Epithelial cell of proximal tubule (primary cell): ENCODE results near the gene TMEM196. TPM values are rescaled to one million over a fixed set of nuclear protein-coding genes. Genes with fewer than 3 reads are reported as not detected.

Experiments
- DNase-seq: peaks from one replicate; pipeline ENCODE4 v3.0.0-alpha.2; 2011; ENCODE audit warnings: low read depth
- H3K4me3 ChIP-seq: 2 replicates; pipeline ENCODE4 v1.5.1; 2011; ENCODE audit warnings: low read depth, mild to moderate bottlenecking, low read length
- CTCF ChIP-seq: conservative IDR thresholded peaks from 2 replicates; pipeline ENCODE4 v1.5.1; 2012; ENCODE audit warnings: low read depth, mild to moderate bottlenecking, low read length
- total RNA-seq: library from RNA; depleted of rRNA; stranded (reverse); fragments of >200 nt; gene quantifications from 2 replicates; pipeline ENCODE4 v1.2.3, GENCODE V29; 2015

The TMEM196 gene
- total RNA-seq, 1 donor from 2014 or later: not detected

GRCh38 chr7:19776981-19777380 lies 3.6 kb upstream of the TMEM196 start:
- no peak overlapping the region for H3K4me3 ChIP-seq
- TF ChIP-seq CTCF: no peak
- no peak for DNase-seq

DNA sequence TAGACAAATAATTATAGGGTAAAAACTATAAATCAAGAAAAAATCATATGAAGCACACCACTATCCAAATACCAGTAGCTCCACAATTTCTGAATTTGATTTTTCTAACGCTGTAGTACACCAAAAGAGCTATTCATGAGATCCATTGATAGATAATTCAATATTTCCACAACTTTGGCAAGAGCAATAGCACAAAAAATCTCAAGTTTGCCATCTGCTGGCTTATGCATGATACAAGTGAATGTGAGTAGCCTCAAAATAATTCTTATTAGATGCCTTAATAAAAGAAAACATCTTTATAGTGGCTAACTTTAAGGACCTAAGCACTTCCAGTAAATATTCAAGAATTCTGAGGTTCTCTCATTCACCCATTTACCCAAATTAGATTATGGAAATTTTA lies 2.2 kb upstream of the TMEM196 start:
- H3K4me3 ChIP-seq: no peak overlapping the region
- TF ChIP-seq CTCF: peak; percentile 15
- DNase-seq: no peak

DNA sequence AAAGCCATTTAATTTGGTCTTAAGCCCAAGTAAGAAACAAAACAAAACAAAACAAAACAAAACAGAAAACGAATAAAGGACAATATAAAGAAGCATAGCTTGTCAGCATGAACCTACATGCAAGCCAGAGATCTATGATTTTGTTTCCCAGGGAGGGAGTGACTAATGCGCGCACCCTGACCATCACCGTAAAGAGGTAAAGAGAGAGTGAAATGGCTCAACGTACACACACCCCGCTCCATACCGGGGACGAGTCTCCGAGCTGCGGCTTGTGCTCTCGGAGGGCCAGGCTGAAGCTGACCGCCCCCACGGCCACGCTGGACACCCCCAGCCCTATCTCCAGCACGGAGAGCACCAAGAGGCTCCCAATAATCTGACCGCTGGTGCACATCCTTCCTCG lies 1.1 kb downstream of the TMEM196 start:
- H3K4me3 ChIP-seq: peak overlapping the region; percentile 61
- no peak for DNase-seq
- no peak for TF ChIP-seq CTCF

DNA sequence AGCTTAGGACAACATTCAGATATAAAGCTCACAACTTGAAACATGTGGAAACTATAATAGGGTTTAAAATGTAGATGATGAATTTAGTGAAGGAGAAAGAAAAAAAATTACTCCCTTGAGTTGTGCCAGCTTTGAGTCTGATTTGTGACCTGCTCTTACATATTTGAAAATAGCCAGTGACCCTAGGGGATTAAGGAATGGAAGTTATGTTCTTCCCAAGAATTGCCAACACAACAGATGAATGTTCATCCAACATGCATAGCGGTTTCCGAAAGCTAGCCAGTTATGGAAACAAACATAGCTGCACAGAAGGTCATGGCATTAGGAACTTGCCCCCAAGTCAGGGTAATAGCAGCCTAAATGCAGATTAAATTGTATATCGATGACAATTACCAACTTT lies 10.8 kb downstream of the TMEM196 start:
- DNase-seq: no peak
- no peak for TF ChIP-seq CTCF
- no peak overlapping the region for H3K4me3 ChIP-seq

GRCh38 chr7:19754521-19755116 lies 18.8 kb downstream of the TMEM196 start:
- no peak overlapping the region for H3K4me3 ChIP-seq
- DNase-seq: peak; percentile 40
- peak; percentile 71 for TF ChIP-seq CTCF

DNA sequence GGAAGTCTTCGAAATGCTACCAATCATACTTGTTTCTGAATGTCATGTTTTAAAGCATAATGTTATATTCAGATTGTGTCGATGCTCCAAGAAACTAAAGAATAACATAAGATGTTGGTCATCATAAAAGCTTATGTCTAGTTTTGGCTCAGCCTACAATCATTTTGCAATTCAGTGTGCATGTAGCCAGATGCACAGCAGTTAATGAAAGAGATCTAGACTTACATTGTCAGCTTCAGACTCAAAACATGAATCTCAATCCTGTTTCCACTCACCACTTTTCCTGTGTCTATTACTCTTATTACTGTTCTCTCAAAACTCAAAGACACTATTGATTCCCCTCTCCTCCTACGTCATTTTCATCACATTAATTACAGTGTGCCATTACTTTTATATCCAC lies 21.4 kb downstream of the TMEM196 start:
- no peak overlapping the region for H3K4me3 ChIP-seq
- DNase-seq: no peak
- no peak for TF ChIP-seq CTCF

- no peak for DNase-seq
- no peak for TF ChIP-seq CTCF
- H3K4me3 ChIP-seq: no peak overlapping the region
Measured at GRCh38 chr7:19749658-19750057, 23.8 kb downstream of the TMEM196 start.
